Measurements from ENCODE around the gene ROR2. TPM values are rescaled to one million over a fixed set of nuclear protein-coding genes. Genes with fewer than 3 reads are reported as not detected.
"Not testable (repeated sequence)": the region's sequence is repeated elsewhere in the genome, so short reads cannot be mapped to it uniquely, and the experiment has no call there.

Gene ROR2
- total and polyA plus RNA-seq, 2 donors (not counting 3 experiments of a cell fraction or from before 2014, with no cell fraction given): not detected

GRCh38 chr9:91623004-91623403, 327.0 kb downstream of the ROR2 start:
- FAIRE-seq (no peak), DNase-seq (ENCODE audit: low read depth, low spot score) (no peak)
- Histone ChIP-seq H3K9me1 (replicated peaks; ENCODE audit: control insufficient read depth, extremely low read depth, insufficient read depth, low read length) (no peaks in the 10 kb centered on the region), H3K27ac (ENCODE audit: insufficient read depth, low read depth, low read length) (no peak overlapping the region), H3K79me2 (ENCODE audit: control insufficient read depth, insufficient read depth, low read length) (no peaks in the 10 kb centered on the region), H2AFZ (ENCODE audit: low read depth, low read length) (no peak overlapping the region), H4K20me1 (replicated peaks; ENCODE audit: control insufficient read depth, extremely low read depth, insufficient read depth, low read length) (no peaks in the 10 kb centered on the region), H3K36me3 (ENCODE audit: control insufficient read depth in 2 of 2, extremely low read depth in 1 of 2, insufficient read depth in 2 of 2, low read length in 2 of 2) (no peaks in the 10 kb centered on the region), H3K9ac (replicated peaks; ENCODE audit: extremely low read depth, insufficient read depth, low read length) (no peak overlapping the region), H3K4me2 (ENCODE audit: insufficient read depth, low read length) (no peak overlapping the region), H3K27me3 (ENCODE audit: control insufficient read depth in 2 of 2, insufficient read depth in 2 of 2, low read length in 2 of 2) (no peaks in the 10 kb centered on the region), H3K4me3 (replicated peaks in 1 of 3; ENCODE audit: insufficient read depth in 1 of 3, low read depth in 1 of 3, low read length in 3 of 3) (no peak overlapping the region), H3K9me3 (replicated peaks; ENCODE audit: control insufficient read depth, insufficient read depth, low read length) (no peaks in the 10 kb centered on the region), H3K4me1 (ENCODE audit: control insufficient read depth, extremely low read depth, insufficient read depth, low read length) (no peaks in the 10 kb centered on the region)
- no peak for TF ChIP-seq FOS (IDR thresholded peaks at IDR 0.05; ENCODE audit: borderline replicate concordance, insufficient read depth, low read length)
- TF ChIP-seq, protein P1, sequence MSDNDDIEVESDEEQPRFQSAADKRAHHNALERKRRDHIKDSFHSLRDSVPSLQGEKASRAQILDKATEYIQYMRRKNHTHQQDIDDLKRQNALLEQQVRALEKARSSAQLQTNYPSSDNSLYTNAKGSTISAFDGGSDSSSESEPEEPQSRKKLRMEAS (IDR thresholded peaks at IDR 0.05; ENCODE audit: insufficient read depth, insufficient read length): no peak
- no peak for TF ChIP-seq CTCF (IDR thresholded peaks at IDR 0.05; ENCODE audit: extremely low read depth in 1 of 2, insufficient read depth in 1 of 2, low read depth in 1 of 2, low read length in 2 of 2)
- TF ChIP-seq POLR2AphosphoS5 (IDR thresholded peaks at IDR 0.05; ENCODE audit: insufficient read depth, low read depth, low read length): no peak
- TF ChIP-seq JUN (IDR thresholded peaks at IDR 0.05; ENCODE audit: borderline replicate concordance, insufficient read depth, insufficient read length, low read depth): no peak
- TF ChIP-seq GATA2 (IDR thresholded peaks at IDR 0.05; ENCODE audit: insufficient read depth, insufficient read length, low read depth, low read length): no peak
- no peak for TF ChIP-seq MYC (IDR thresholded peaks at IDR 0.05; ENCODE audit: low read depth, low read length)
- no peak for TF ChIP-seq EZH2 (IDR thresholded peaks at IDR 0.05; ENCODE audit: borderline replicate concordance, low read depth, low read length, severe bottlenecking)
- TF ChIP-seq POLR2A (IDR thresholded peaks at IDR 0.05; ENCODE audit: low read depth, low read length): no peak
- intact Hi-C loops (cut with micrococcal nuclease) (no loop called here), dilution Hi-C loops (cut with MboI; ENCODE audit: extremely low pct_ligation_motif_present, low sequenced_read_pairs) (no loop called here)
- BruUV-seq (replicated peaks): no TSS peak
- POLR2A ChIA-PET: no interaction called here
- CTCF ChIA-PET: no interaction called here

- H3K9me3 ChIP-seq (replicated peaks; ENCODE audit: control insufficient read depth, insufficient read depth, low read length); CTCF ChIA-PET; DNase-seq (ENCODE audit: low read depth, low spot score); H3K79me2 ChIP-seq (ENCODE audit: control insufficient read depth, insufficient read depth, low read length); H3K4me1 ChIP-seq (ENCODE audit: control insufficient read depth, extremely low read depth, insufficient read depth, low read length); H3K4me3 ChIP-seq (replicated peaks in 1 of 3; ENCODE audit: insufficient read depth in 1 of 3, low read depth in 1 of 3, low read length in 3 of 3); H3K9ac ChIP-seq (replicated peaks; ENCODE audit: extremely low read depth, insufficient read depth, low read length); H3K9me1 ChIP-seq (replicated peaks; ENCODE audit: control insufficient read depth, extremely low read depth, insufficient read depth, low read length); POLR2A ChIA-PET; H3K27ac ChIP-seq (ENCODE audit: insufficient read depth, low read depth, low read length); H3K27me3 ChIP-seq (ENCODE audit: control insufficient read depth in 2 of 2, insufficient read depth in 2 of 2, low read length in 2 of 2); H2AFZ ChIP-seq (ENCODE audit: low read depth, low read length); H4K20me1 ChIP-seq (replicated peaks; ENCODE audit: control insufficient read depth, extremely low read depth, insufficient read depth, low read length); H3K36me3 ChIP-seq (ENCODE audit: control insufficient read depth in 2 of 2, extremely low read depth in 1 of 2, insufficient read depth in 2 of 2, low read length in 2 of 2); BruUV-seq (replicated peaks); intact Hi-C loops (cut with micrococcal nuclease); FAIRE-seq; H3K4me2 ChIP-seq (ENCODE audit: insufficient read depth, low read length); dilution Hi-C loops (cut with MboI; ENCODE audit: extremely low pct_ligation_motif_present, low sequenced_read_pairs): not testable (repeated sequence)
Measured at GRCh38 chr9:91622121-91622520, 327.9 kb downstream of the ROR2 start.

DNA sequence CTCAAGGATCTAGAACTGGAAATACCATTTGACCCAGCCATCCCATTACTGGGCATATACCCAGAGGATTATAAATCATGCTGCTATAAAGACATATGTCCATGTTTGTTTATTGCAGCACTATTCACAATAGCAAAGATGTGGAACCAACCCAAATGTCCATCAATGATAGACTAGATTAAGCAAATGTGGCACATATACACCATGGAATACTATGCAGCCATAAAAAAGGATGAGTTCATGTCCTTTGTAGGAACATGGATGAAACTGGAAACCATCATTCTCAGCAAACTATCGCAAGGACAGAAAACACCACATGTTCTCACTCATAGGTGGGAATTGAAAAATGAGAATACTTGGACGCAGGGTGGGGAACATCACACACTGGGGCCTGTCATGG, 336.0 kb downstream of the ROR2 start:
- H3K4me1 ChIP-seq (ENCODE audit: control insufficient read depth, extremely low read depth, insufficient read depth, low read length); H3K4me3 ChIP-seq (replicated peaks in 1 of 3; ENCODE audit: insufficient read depth in 1 of 3, low read depth in 1 of 3, low read length in 3 of 3); H3K27me3 ChIP-seq (ENCODE audit: control insufficient read depth in 2 of 2, insufficient read depth in 2 of 2, low read length in 2 of 2); H3K9me3 ChIP-seq (replicated peaks; ENCODE audit: control insufficient read depth, insufficient read depth, low read length); intact Hi-C loops (cut with micrococcal nuclease); DNase-seq (ENCODE audit: low read depth, low spot score); BruUV-seq (replicated peaks); H3K27ac ChIP-seq (ENCODE audit: insufficient read depth, low read depth, low read length); H3K4me2 ChIP-seq (ENCODE audit: insufficient read depth, low read length); H3K9me1 ChIP-seq (replicated peaks; ENCODE audit: control insufficient read depth, extremely low read depth, insufficient read depth, low read length); H3K36me3 ChIP-seq (ENCODE audit: control insufficient read depth in 2 of 2, extremely low read depth in 1 of 2, insufficient read depth in 2 of 2, low read length in 2 of 2); FAIRE-seq; H4K20me1 ChIP-seq (replicated peaks; ENCODE audit: control insufficient read depth, extremely low read depth, insufficient read depth, low read length); dilution Hi-C loops (cut with MboI; ENCODE audit: extremely low pct_ligation_motif_present, low sequenced_read_pairs); H3K79me2 ChIP-seq (ENCODE audit: control insufficient read depth, insufficient read depth, low read length); H3K9ac ChIP-seq (replicated peaks; ENCODE audit: extremely low read depth, insufficient read depth, low read length); POLR2A ChIA-PET; H2AFZ ChIP-seq (ENCODE audit: low read depth, low read length); CTCF ChIA-PET: not testable (repeated sequence)

Data from endothelial cell of umbilical vein (primary cell).